ENCODE results near the gene EDN3.

- TF ChIP-seq CTCF (IDR thresholded peaks at IDR 0.05) (no peak), POLR2A (IDR thresholded peaks at IDR 0.05) (no peak)
Measured at GRCh38 chr20:59352990-59353389, 52.6 kb downstream of the EDN3 start.
